ENCODE results near the gene MS4A6E. TPM values are rescaled to one million over a fixed set of nuclear protein-coding genes. Genes with fewer than 3 reads are reported as not detected.

The MS4A6E gene
- polyA plus RNA-seq, 3 donors: not detected

GRCh38 chr11:60360621-60361020, 33.6 kb downstream of the MS4A6E start:
- H3K79me2 ChIP-seq (ENCODE audit: insufficient read depth, low read length): no peaks in the 10 kb centered on the region
- TF ChIP-seq CTCF (IDR thresholded peaks at IDR 0.05): no peak
- intact Hi-C loops (cut with micrococcal nuclease): loop anchor here (5.0 kb wide), 2 partner anchors 37 to 122 kb away; partner anchors contain the start of gene MS4A14 (in 2 of the 2)
- Mint-ChIP-seq H3K9me3 (peaks cover 4 to 22% (median 15%) of the 10 kb centered on the region in 7 donors), H3K4me3 (no peak overlapping the region), H3K4me1 (peaks cover 49% of the 10 kb centered on the region), H3K27me3 (ENCODE audit: low read depth in 3 of 3) (peaks cover 0 to 2% (median 0%) of the 10 kb centered on the region in 3 donors), H3K27ac (peak overlapping the region in 1 of 7 donors; percentile 40), H3K36me3 (peaks cover 0 to 4% of the 10 kb centered on the region in 2 donors)
- H4K20me1 ChIP-seq (ENCODE audit: insufficient read depth, low read length): no peaks in the 10 kb centered on the region
- H3K9ac ChIP-seq (ENCODE audit: insufficient read depth, low read length, poor library complexity, severe bottlenecking): no peak overlapping the region
- peaks cover 47 to 53% of the 10 kb centered on the region in 2 donors for H3K4me1 ChIP-seq (ENCODE audit: control insufficient read depth in 1 of 2, insufficient read depth in 2 of 2, low read length in 2 of 2)
- WGBS (ENCODE audit: insufficient coverage): 84% methylated on average over 3 of the region's 4 CpGs
- no peak overlapping the region for H3K4me3 ChIP-seq (replicated peaks in 1 of 3; ENCODE audit: low read depth in 2 of 3, low read length in 3 of 3)
- no peaks in the 10 kb centered on the region for H3K27me3 ChIP-seq (ENCODE audit: control insufficient read depth in 2 of 2, insufficient read depth in 2 of 2, low read length in 2 of 2)
- no peak overlapping the region for H3K27ac ChIP-seq (ENCODE audit: low read depth in 1 of 2, low read length in 2 of 2)
- no peak for DNase-seq
- H3K9me3 ChIP-seq (replicated peaks in 1 of 2; ENCODE audit: control insufficient read depth in 1 of 2, insufficient read depth in 1 of 2, low read length in 2 of 2): peaks cover 13 to 14% of the 10 kb centered on the region in 2 donors
- H2AFZ ChIP-seq (ENCODE audit: insufficient read depth, low read depth, low read length, poor library complexity, severe bottlenecking): peak overlapping the region; percentile 30
- peaks cover 0 to 4% of the 10 kb centered on the region in 2 donors for H3K36me3 ChIP-seq (replicated peaks in 1 of 2; ENCODE audit: control insufficient read depth in 1 of 2, insufficient read depth in 2 of 2, low read length in 2 of 2)
- H3K4me2 ChIP-seq (replicated peaks; ENCODE audit: extremely low read depth, low read length, poor library complexity, severe bottlenecking): no peak overlapping the region

- Histone ChIP-seq H2AFZ (ENCODE audit: insufficient read depth, low read depth, low read length, poor library complexity, severe bottlenecking) (peak overlapping the region; percentile 44), H3K9me3 (replicated peaks in 1 of 2; ENCODE audit: control insufficient read depth in 1 of 2, insufficient read depth in 1 of 2, low read length in 2 of 2) (peaks cover 13 to 17% of the 10 kb centered on the region in 2 donors), H4K20me1 (ENCODE audit: insufficient read depth, low read length) (no peaks in the 10 kb centered on the region), H3K27me3 (ENCODE audit: control insufficient read depth in 2 of 2, insufficient read depth in 2 of 2, low read length in 2 of 2) (no peaks in the 10 kb centered on the region), H3K4me2 (replicated peaks; ENCODE audit: extremely low read depth, low read length, poor library complexity, severe bottlenecking) (no peak overlapping the region), H3K4me3 (replicated peaks in 1 of 3; ENCODE audit: low read depth in 2 of 3, low read length in 3 of 3) (peak overlapping the region in 1 of 3 experiments; percentile 16), H3K27ac (ENCODE audit: low read depth in 1 of 2, low read length in 2 of 2) (peak overlapping the region in 1 of 2 donors; percentile 97), H3K4me1 (ENCODE audit: control insufficient read depth in 1 of 2, insufficient read depth in 2 of 2, low read length in 2 of 2) (peaks cover 55 to 63% of the 10 kb centered on the region in 2 donors), H3K9ac (ENCODE audit: insufficient read depth, low read length, poor library complexity, severe bottlenecking) (no peak overlapping the region), H3K79me2 (ENCODE audit: insufficient read depth, low read length) (no peaks in the 10 kb centered on the region), H3K36me3 (replicated peaks in 1 of 2; ENCODE audit: control insufficient read depth in 1 of 2, insufficient read depth in 2 of 2, low read length in 2 of 2) (peaks cover 0 to 4% of the 10 kb centered on the region in 2 donors)
- Mint-ChIP-seq H3K36me3 (peaks cover 0 to 8% of the 10 kb centered on the region in 2 donors), H3K4me1 (peaks cover 54% of the 10 kb centered on the region), H3K27ac (peak overlapping the region in 5 of 7 donors; percentile 55 to 100 (median 77)), H3K9me3 (peaks cover 4 to 31% (median 18%) of the 10 kb centered on the region in 7 donors), H3K4me3 (no peak overlapping the region), H3K27me3 (ENCODE audit: low read depth in 3 of 3) (peaks cover 0 to 2% (median 0%) of the 10 kb centered on the region in 3 donors)
- peak in 1 of 3 donors; percentile 20 for DNase-seq
- no peak for TF ChIP-seq CTCF (IDR thresholded peaks at IDR 0.05)
- no CpG with 5 or more reads among the region's 1 CpG for WGBS (ENCODE audit: insufficient coverage)
- intact Hi-C loops (cut with micrococcal nuclease): loop anchor here (2.0 to 5.0 kb wide), 3 partner anchors 15 to 120 kb away; partner anchors contain the start of gene MS4A14 (in 2 of the 2)
Measured at GRCh38 chr11:60362241-60362640, 35.2 kb downstream of the MS4A6E start.

Measured in CD14-positive monocyte (primary cell).